ENCODE data around the gene TRIM8.

- TF ChIP-seq CEBPB (IDR thresholded peaks at IDR 0.05; ENCODE audit: low read depth) (no peak), POLR2AphosphoS5 (IDR thresholded peaks at IDR 0.05; ENCODE audit: low read depth, low read length) (no peak), CTCF (IDR thresholded peaks at IDR 0.05 in 2 of 3, conservative IDR thresholded peaks at IDR 0.05 in 1 of 3; ENCODE audit: borderline replicate concordance in 1 of 3, insufficient read depth in 1 of 3, low read depth in 2 of 3, low read length in 2 of 3) (no peak), POLR2A (IDR thresholded peaks at IDR 0.05; ENCODE audit: borderline replicate concordance, extremely low read depth, insufficient read depth, insufficient read length) (no peak), EGR1 (IDR thresholded peaks at IDR 0.05; ENCODE audit: low read depth) (no peak), FOSL1 (IDR thresholded peaks at IDR 0.05; ENCODE audit: low read depth) (no peak), REST (IDR thresholded peaks at IDR 0.05; ENCODE audit: low read depth) (no peak)
- TF ChIP-seq, protein P1, sequence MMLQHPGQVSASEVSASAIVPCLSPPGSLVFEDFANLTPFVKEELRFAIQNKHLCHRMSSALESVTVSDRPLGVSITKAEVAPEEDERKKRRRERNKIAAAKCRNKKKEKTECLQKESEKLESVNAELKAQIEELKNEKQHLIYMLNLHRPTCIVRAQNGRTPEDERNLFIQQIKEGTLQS (IDR thresholded peaks at IDR 0.05): no peak
- TF ChIP-seq, protein P2, sequence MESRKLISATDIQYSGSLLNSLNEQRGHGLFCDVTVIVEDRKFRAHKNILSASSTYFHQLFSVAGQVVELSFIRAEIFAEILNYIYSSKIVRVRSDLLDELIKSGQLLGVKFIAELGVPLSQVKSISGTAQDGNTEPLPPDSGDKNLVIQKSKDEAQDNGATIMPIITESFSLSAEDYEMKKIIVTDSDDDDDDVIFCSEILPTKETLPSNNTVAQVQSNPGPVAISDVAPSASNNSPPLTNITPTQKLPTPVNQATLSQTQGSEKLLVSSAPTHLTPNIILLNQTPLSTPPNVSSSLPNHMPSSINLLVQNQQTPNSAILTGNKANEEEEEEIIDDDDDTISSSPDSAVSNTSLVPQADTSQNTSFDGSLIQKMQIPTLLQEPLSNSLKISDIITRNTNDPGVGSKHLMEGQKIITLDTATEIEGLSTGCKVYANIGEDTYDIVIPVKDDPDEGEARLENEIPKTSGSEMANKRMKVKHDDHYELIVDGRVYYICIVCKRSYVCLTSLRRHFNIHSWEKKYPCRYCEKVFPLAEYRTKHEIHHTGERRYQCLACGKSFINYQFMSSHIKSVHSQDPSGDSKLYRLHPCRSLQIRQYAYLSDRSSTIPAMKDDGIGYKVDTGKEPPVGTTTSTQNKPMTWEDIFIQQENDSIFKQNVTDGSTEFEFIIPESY (IDR thresholded peaks at IDR 0.05; ENCODE audit: extremely low read depth, insufficient replicate concordance, low read length): no peak
- TF ChIP-seq, protein P3, sequence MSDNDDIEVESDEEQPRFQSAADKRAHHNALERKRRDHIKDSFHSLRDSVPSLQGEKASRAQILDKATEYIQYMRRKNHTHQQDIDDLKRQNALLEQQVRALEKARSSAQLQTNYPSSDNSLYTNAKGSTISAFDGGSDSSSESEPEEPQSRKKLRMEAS (IDR thresholded peaks at IDR 0.05): no peak
Observed at GRCh38 chr10:102705531-102705930, 61.3 kb downstream of the TRIM8 start.
